Nephron (organoid): Measurements from ENCODE around the gene STXBP2.

Source experiments
- H3K27ac Mint-ChIP-seq, 3 experiments: 2 replicates each; pipeline ENCODE4 v1.8.0; 2020; ENCODE audit warnings: mixed read lengths in 3 of 3, mild to moderate bottlenecking in 2 of 3, moderate library complexity in 1 of 3
- H3K27me3 Mint-ChIP-seq: 2 replicates; pipeline ENCODE4 v1.8.0; 2021; ENCODE audit warnings: low read depth, mild to moderate bottlenecking, moderate library complexity, mixed read lengths
- H3K36me3 Mint-ChIP-seq: 2 replicates; pipeline ENCODE4 v1.8.0; 2020; ENCODE audit warnings: low read depth, mixed read lengths
- H3K4me1 Mint-ChIP-seq: 2 replicates; pipeline ENCODE4 v1.8.0; 2020; ENCODE audit warnings: mixed read lengths
- H3K4me3 Mint-ChIP-seq, 3 experiments: 2 replicates each; pipeline ENCODE4 v1.8.0; 2020; ENCODE audit warnings: mild to moderate bottlenecking in 3 of 3, mixed read lengths in 3 of 3, moderate library complexity in 2 of 3
- H3K9me3 Mint-ChIP-seq: 2 replicates; pipeline ENCODE4 v1.8.0; 2020; ENCODE audit warnings: mixed read lengths
- CTCF ChIP-seq, 3 experiments: fragments of 200-600 bp; sonication (generic); IDR thresholded peaks; one replicate each; pipeline ENCODE4 v1.5.0; 2021; ENCODE audit warnings: antibody characterized with exemption in 3 of 3; ENCODE audit not compliant: unreplicated experiment in 3 of 3

STXBP2 gene

GRCh38 chr19:7618348-7618747, 18.6 kb upstream of the STXBP2 start:
- TF ChIP-seq CTCF (IDR thresholded peaks at IDR 0.05; ENCODE audit: unreplicated experiment in 3 of 3): no peak
- Mint-ChIP-seq H3K27me3 (no peaks in the 10 kb centered on the region), H3K4me3 (no peak overlapping the region), H3K27ac (no peak overlapping the region), H3K4me1 (no peaks in the 10 kb centered on the region), H3K36me3 (peaks cover 26% of the 10 kb centered on the region), H3K9me3 (no peaks in the 10 kb centered on the region)

- peaks cover 26% of the 10 kb centered on the region for H3K36me3 Mint-ChIP-seq
- no peaks in the 10 kb centered on the region for H3K9me3 Mint-ChIP-seq
- H3K27ac Mint-ChIP-seq: no peak overlapping the region
- no peaks in the 10 kb centered on the region for H3K4me1 Mint-ChIP-seq
- H3K4me3 Mint-ChIP-seq: no peak overlapping the region
- TF ChIP-seq CTCF (IDR thresholded peaks at IDR 0.05; ENCODE audit: unreplicated experiment in 3 of 3): no peak
- H3K27me3 Mint-ChIP-seq: no peaks in the 10 kb centered on the region
These were observed 18.0 kb upstream of the STXBP2 start for GRCh38 chr19:7618771-7619510.

- Mint-ChIP-seq H3K9me3 (no peaks in the 10 kb centered on the region), H3K27ac (no peak overlapping the region), H3K27me3 (no peaks in the 10 kb centered on the region), H3K4me1 (no peaks in the 10 kb centered on the region), H3K36me3 (peaks cover 26% of the 10 kb centered on the region), H3K4me3 (no peak overlapping the region)
- TF ChIP-seq CTCF (IDR thresholded peaks at IDR 0.05; ENCODE audit: unreplicated experiment in 3 of 3): no peak
These were observed 17.1 kb upstream of the STXBP2 start for GRCh38 chr19:7619671-7620441.

- Mint-ChIP-seq H3K36me3 (peaks cover 26% of the 10 kb centered on the region), H3K4me3 (no peak overlapping the region), H3K9me3 (no peaks in the 10 kb centered on the region), H3K4me1 (no peaks in the 10 kb centered on the region), H3K27ac (no peak overlapping the region), H3K27me3 (no peaks in the 10 kb centered on the region)
- no peak for TF ChIP-seq CTCF (IDR thresholded peaks at IDR 0.05; ENCODE audit: unreplicated experiment in 3 of 3)
These were observed 16.2 kb upstream of the STXBP2 start for GRCh38 chr19:7620442-7621412.

GRCh38 chr19:7622933-7623685, 13.8 kb upstream of the STXBP2 start:
- Mint-ChIP-seq H3K27ac (no peak overlapping the region), H3K9me3 (no peaks in the 10 kb centered on the region), H3K4me1 (no peaks in the 10 kb centered on the region), H3K36me3 (peaks cover 29% of the 10 kb centered on the region), H3K27me3 (no peaks in the 10 kb centered on the region), H3K4me3 (no peak overlapping the region)
- TF ChIP-seq CTCF (IDR thresholded peaks at IDR 0.05; ENCODE audit: unreplicated experiment in 3 of 3): no peak
